GM21619 (cell line): ENCODE results near the gene CEACAM3.
"Not testable (repeated sequence)": the region's sequence is repeated elsewhere in the genome, so short reads cannot be mapped to it uniquely, and the experiment has no call there.

ENCODE experiments used
- ATAC-seq: cut with Tn5 transposase; IDR thresholded peaks from one replicate; pipeline ENCODE4 v1.9.1; 2021; ENCODE audit not compliant: unreplicated experiment

CEACAM3 gene

DNA sequence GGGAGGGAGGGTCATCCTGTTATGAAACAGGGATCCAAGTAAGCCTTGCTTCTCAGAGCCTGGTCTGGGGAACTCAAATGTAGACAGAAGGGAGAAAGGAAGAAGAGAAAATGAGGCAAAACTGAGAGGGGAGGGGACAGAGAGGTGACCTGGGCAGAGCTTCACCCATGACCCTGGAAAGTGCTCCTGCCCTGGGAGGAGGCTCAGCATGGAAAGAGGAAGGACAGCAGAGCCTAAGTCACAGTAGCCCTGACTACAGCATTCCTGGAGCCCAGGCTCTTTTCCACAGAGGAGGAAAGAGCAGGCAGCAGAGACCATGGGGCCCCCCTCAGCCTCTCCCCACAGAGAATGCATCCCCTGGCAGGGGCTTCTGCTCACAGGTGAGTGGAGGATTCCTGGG, at the start of gene CEACAM3:
CEACAM3 (plus strand) TSS at position 226 of the 400 bp plus-strand sequence; CDS start at position 317, 91 bp downstream.
- no peak for ATAC-seq

DNA sequence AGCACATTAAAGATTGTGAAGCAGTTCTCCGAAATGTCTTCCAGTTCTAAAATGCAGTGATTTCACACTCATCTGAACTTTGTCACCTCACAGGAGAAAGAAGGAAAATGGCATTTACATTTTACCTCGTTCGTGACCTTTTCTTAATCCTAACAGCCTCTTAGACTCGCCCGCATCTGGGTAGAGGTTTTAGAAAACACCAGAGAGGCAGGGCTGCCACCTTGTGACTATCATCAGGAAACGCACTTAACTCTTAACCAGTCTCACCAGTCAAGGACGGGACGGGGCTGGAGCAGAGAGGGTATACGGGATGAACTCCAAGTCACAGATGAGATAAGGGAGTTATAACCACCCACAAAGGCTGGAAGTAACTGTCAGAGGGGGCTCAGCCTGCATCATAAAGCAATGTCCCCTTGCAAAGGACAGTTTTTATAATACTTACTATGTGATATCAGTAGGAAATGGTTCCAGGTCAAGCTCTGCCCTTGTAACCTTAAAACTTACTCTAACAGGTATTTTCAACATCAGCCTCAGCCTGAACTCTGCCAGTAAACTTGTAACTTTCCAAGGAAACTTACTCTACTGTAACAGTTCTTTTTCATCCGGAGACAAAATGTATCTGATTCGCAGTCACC, 49.7 kb upstream of the CEACAM3 start:
- ATAC-seq: no peak

DNA sequence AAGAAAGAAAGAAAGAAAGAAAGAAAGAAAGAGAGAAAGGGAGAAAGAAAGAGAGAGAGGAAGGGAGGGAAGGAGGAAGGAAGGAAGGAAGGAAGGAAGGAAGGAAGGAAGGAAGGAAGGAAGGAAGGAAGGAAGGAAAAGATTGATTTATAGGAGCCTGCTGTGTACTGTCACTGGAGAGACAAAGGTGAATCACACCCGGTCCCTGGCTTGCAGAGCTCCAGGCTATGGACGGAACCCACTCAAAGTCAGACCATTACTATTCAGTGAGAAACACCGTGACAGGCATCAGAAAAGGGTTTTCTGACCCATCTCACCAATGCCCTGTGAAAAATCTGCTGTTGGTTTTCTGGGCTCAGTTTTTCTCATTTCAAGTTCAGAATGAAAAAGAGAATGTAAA, 48.4 kb upstream of the CEACAM3 start:
- ATAC-seq: no peak

DNA sequence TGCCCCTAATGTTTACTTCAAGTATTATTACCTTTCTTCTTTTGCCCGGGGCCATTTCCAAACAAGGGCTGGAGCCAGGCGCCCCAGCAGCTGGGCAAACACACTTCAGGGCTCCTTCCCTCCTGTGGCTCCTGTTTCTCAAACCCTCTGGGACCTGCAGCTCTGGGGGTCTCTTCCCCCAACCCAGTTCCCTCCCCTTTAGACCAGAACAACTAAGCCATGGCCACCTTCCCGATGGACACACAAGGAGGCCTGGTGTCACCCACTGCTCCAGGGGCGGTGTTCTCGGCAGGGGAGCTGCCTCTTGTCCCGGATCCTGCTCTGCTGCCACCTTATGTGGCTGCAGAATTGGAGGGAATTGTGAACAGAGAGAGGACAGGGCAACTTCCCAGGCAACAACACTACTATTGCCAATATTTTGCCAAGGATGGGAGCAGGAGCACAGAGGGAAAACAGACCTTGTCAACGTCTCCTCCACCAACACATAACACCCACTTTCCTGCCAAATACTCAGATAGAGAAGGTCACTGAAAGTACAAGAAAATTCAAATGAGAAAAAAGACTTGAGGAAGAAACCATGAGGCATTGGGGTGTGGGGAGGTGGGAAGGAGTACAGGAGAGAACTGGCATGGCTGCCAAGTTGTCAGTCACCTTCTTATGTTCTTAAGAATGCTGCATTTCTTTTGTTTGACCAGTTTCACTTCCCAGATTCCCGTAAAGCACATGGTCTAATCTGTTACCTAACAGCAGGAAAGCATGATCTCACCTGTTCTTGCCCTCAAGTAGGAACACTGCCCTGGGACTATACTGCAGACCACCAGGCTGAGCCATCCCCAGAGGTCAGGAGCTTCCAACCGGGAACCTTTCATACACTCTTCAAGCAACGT, 45.9 kb upstream of the CEACAM3 start:
- ATAC-seq: not testable (repeated sequence)

DNA sequence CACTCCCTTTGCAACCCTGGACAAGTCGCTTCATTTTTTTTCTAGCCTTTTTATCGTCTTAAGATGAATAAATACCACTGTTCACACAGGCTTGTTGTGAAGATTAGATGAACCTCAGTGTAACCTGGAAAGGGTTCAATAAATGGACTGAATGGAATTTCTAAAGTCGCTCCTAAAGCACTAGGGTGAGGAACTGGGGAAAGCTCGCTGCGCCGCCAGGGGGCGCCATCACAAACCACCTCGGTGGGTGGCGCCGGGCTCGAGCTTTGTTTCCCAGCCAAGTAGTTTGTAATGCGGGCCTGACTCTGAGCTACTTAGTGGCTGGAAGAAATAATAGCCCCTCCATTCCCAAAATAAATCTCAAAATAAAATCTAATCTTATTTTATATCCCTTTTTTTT, 43.2 kb upstream of the CEACAM3 start:
- no peak for ATAC-seq

DNA sequence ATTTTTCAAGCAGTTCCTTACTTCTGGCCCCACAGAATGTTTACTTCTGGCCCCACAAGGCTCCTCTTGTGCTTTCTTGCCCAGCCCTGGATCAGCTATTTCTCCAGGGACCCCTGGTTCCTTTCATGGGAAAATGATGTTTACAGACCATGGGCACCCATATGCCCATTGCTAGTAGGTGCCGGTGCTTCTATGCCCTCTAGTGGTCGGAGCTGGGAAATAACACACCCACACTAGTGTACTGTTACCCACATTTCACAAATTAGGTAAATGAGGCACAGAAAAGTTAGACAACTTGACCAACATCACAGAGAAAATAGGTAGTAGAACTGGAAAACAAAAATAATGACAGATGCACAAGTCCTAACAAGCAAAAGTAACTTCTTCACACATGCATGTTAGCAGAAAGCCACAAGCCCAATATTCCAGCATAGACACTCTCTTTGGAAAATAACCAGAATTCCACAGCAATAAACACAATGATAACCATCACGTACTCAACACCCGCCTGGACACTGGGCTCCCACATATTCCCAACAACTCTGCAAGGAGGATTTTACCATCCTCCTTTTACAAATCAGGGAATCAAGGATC, 42.4 kb upstream of the CEACAM3 start:
- no peak for ATAC-seq

DNA sequence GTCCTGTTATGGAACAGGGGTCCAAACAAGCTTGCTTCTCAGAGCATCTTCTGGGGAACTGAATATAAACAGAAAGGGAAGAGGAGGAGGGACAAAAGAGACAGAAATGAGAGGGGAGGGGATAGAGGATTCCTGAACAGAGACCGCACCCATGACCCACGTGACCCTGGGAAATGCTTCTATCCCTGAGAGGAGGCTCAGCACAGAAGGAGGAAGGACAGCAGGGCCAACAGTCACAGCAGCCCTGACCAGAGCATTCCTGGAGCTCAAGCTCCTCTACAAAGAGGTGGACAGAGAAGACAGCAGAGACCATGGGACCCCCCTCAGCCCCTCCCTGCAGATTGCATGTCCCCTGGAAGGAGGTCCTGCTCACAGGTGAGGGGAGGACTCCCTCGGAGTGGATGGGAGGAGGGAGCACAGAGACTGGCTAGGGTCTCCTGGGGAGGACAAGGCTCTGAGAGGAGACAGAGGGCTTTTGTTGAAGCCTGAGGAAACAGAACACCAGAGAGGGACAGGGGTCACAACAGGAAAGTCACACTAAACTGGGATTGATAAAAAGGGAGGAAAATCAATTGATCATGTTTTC, 41.0 kb upstream of the CEACAM3 start, which contains the start of gene CEACAM6:
CEACAM6 (plus strand) TSS at position 203 of the 586 bp plus-strand sequence; CDS start at position 312, 109 bp downstream.
- no peak for ATAC-seq

DNA sequence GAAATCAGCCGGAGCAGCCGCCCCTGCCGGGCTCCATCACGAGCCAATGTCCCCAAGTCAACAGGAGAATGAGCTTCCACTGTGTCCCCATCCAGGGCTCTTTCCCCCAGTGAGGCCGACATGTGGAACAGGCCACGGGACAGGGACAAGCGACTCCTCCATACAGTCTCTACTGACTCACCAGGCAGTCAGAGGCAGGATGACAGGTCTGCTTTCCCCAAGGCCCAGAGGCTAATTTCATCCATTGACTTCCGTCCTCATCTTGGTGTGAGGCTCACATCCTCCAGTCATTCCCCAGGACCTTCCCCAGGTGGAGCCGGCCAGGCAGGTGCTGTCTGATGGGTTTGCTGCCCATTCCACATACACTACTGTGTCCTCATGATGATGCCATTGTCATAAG, 37.5 kb upstream of the CEACAM3 start:
- no peak for ATAC-seq

DNA sequence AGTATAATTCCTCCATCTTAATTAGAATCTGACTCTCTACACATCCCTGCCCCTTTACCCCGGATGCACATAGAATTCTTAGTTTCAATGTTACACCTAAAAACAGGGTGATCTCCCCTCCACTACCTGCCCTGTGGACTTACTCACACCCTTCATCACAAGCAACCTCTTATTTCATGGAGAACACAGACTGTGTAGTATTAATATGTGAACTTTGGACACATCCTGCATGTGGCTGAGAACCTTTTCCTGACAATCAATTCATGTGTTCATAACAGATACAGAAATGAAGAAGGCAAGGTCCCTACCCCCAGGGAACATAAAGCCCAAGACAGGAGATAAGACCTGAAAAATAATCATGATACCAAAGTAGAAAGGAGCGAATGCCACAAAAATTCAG, 29.3 kb upstream of the CEACAM3 start:
- no peak for ATAC-seq

DNA sequence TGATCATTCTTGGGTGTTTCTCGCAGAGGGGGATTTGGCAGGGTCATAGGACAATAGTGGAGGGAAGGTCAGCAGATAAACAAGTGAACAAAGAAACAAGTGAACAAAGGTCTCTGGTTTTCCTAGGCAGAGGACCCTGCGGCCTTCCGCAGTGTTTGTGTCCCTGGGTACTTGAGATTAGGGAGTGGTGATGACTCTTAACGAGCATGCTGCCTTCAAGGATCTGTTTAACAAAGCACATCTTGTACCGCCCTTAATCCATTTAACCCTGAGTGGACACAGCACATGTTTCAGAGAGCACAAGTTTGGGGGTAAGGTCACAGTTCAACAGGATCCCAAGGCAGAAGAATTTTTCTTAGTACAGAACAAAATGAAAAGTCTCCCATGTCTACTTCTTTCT, 28.3 kb upstream of the CEACAM3 start:
- ATAC-seq: not testable (repeated sequence)

DNA sequence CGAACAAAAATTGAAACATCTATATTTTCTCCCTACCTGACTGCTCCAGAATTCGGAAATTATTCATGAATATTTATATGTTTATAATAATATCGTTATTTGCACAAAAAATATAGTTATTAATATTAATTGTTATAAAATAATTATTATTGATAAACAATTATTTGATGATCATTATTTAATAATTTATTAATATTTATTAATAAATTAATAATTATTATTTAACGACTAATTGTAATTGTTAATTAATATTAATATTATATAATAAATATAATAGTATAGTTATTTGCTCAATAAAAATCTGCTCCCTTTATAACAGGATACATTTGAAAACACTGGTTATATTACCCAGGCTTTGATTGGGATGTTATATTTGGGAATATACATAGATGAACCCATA, 26.8 kb upstream of the CEACAM3 start:
- no peak for ATAC-seq

DNA sequence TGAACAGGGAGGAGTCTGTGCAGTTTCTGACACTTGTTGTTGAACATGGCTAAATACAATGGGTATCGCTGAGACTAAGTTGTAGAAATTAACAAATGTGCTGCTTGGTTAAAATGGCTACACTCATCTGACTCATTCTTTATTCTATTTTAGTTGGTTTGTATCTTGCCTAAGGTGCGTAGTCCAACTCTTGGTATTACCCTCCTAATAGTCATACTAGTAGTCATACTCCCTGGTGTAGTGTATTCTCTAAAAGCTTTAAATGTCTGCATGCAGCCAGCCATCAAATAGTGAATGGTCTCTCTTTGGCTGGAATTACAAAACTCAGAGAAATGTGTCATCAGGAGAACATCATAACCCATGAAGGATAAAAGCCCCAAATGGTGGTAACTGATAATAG, 25.0 kb upstream of the CEACAM3 start:
- no peak for ATAC-seq

DNA sequence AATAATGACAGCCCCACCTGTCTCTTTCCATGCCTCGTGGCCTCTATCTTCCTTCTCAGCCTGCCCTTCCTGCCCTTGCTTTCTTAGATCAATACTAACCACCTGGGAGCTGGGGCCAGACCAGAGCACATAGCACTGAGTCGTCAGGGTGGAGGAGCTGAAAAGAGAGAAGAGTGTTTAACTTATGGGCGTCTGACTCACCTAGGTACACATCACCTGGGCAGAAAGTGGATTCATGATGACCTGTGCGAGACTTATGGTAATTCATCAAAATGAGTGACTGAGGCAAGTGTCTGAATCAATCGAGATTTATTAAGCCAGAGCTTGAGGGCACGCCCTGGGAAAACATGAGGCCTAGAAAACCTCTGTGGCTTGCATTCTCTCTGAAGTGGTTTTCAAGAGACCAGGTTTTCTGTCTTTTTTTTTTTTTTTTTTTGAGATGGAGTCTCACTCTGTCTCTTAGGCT, 21.8 kb upstream of the CEACAM3 start:
- no peak for ATAC-seq

DNA sequence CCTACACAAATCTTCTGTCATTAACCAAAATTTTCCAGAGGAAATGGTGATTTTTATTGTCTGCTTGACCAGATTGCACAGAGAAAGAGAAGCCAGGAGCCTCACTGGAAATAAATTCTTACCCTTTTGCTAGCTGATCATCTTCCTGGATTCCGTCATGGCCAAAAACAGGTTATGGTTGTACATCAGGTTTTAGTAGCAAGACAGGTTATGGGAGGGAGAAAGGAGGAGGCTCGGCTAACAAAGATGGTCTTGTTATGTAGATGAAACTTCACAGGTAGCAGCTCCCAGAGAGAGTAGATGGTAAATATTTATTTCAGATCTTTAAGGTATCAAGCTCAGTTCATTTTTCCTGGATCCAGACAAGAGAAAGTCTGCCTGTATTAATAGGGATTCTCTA, 19.7 kb upstream of the CEACAM3 start:
- no peak for ATAC-seq

DNA sequence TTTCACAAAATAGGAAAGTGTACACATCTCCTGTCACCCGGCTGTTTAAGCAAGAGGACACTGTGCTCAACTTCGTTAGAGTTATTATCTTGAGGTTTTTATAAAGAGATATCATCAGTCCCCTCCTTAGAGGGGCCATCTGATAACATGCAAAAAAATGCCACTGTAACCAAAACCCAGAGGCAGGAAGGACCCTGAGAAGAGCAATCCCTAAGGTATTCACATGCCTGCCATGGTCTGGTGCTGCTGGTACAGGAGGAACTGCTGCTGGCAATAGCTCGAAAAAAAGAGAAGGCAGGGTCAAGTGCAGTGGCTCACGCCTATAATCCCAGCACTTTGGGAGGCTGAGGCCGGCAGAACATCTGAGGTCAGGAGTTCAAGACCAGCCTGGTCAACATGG, 12.8 kb upstream of the CEACAM3 start:
- no peak for ATAC-seq

DNA sequence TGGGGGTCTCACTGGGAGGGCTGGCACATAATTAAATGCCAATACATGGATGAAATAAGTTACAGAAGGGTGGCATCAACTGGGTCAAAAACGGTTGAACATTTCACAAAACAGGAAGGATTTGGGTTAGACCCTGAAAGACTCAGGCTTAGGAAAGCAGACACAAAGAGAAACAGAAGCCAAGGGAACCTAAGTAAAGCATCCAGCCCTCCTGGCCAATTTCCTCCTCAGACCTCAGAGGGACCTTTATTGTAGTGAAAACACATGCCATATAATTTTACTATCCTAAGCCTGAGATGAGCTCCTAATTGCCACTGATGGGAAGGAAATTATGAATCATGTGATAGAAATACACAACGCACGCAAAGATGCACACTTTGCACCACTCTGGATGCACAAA, 12.1 kb upstream of the CEACAM3 start:
- no peak for ATAC-seq

DNA sequence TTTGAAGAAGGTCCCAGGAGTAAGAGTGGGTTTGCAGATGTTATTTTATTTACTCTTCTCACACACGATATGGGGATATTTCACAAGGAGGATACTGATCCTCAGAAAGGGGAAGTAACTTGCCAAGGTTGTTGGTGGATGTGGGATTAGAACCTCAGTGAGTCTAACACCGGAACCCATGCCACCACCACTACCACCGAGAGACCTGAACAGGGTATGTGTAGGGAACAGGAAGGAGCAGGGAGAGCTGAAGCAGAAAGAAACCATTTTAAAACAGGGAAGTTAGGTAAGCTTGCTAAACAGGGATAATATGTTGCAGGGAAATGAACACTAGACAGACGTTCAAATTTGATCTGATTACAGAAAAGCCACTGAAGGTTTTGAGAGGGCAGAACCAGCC, 11.6 kb upstream of the CEACAM3 start:
- ATAC-seq: no peak

DNA sequence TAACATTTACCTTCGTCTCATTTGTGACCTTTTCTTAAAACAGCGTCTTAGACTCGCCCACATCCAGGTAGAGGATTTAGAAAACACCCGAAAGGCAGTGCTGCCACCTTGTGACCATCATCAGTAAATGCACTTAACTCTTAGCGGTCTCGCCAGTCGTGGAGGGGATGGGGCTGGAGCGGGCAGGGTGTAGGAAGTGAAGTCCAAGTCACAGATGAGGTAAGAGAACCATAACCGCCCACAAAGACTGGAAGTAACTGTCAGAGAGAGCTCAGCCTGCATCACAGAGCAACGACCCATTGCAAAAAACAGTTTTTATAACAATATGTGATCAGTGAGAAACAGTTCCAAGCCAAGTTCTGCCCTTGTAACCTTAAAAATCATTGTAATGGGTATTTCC, 10.7 kb upstream of the CEACAM3 start:
- no peak for ATAC-seq

DNA sequence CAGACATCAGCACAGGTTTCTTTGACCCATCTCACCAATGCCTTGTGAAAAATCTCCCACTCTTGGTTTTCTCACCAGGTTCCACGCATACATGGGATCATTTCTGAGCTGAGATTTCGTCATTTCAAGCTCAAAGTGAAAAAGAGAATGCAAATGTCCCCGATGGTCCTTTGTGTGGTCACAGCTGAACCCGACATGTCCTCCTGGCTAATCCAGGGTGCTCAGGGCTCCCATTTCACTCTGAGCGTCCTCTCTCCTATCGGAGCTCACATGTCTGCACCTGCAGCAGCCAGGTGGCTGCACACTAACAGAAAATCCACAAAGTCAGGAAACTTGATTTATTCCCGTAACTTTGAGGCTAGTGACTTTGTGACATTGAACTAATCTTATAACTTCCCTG, 9.3 kb upstream of the CEACAM3 start:
- ATAC-seq: no peak

DNA sequence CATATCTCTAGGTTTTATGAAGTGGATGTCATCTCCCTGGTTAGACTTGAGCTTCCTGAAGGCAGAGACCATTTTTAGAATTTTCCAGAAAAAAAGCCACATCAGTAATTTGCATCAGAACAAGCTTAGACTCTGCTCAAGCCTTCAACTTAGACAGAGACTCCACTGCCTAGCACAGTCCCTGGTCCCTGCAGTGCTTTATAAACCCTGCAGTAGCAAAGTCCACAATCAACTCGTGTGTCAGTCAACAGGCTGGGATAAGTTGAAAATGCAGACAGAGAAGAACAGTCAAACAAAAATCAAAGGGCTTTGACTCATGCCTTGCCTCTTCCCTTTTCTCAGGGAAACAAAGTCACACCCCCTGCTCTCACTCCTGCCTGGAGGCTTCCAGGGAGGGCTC, 7.9 kb upstream of the CEACAM3 start:
- not testable (repeated sequence) for ATAC-seq

DNA sequence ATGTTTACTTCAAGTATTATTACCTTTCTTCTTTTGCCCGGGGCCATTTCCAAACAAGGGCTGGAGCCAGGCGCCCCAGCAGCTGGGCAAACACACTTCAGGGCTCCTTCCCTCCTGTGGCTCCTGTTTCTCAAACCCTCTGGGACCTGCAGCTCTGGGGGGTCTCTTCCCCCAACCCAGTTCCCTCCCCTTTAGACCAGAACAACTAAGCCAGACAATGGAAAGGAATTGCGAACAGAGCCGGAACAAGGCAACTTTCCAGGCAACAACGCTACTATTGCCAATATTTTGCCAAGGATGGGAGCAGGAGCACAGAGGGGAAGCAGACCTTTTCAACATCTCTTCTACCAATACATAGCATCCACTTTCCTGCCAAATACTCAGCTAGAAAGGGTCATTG, 7.3 kb upstream of the CEACAM3 start:
- not testable (repeated sequence) for ATAC-seq
